Measurements from ENCODE around the gene C2CD2L.
"Not testable (repeated sequence)": the region's sequence is repeated elsewhere in the genome, so short reads cannot be mapped to it uniquely, and the experiment has no call there.

The C2CD2L gene

GRCh38 chr11:119093942-119094815 is 13.0 kb upstream of the C2CD2L start:
- DNase-seq (ENCODE audit: low read depth) = peak; percentile 29

GRCh38 chr11:119094816-119095065 is 12.4 kb upstream of the C2CD2L start:
- peak; percentile 47 for DNase-seq (ENCODE audit: low read depth)

GRCh38 chr11:119095066-119095880 is 11.9 kb upstream of the C2CD2L start:
- peak; percentile 98 for DNase-seq (ENCODE audit: low read depth)

GRCh38 chr11:119099711-119100110 is 7.4 kb upstream of the C2CD2L start:
- DNase-seq (ENCODE audit: low read depth) = no peak

GRCh38 chr11:119100246-119100970 is 6.7 kb upstream of the C2CD2L start:
- no peak for DNase-seq (ENCODE audit: low read depth)

GRCh38 chr11:119100994-119101758 is 6.0 kb upstream of the C2CD2L start:
- no peak for DNase-seq (ENCODE audit: low read depth)

GRCh38 chr11:119101759-119102423 is 5.3 kb upstream of the C2CD2L start, which contains the start of gene DPAGT1:
Gene DPAGT1, minus strand, starts transcription at chr11:119101853. Its CDS starts 198 bp downstream, at chr11:119101655.
- DNase-seq (ENCODE audit: low read depth) = peak; percentile 71

- DNase-seq (ENCODE audit: low read depth) = not testable (repeated sequence)
These were observed 3.9 kb upstream of the C2CD2L start for GRCh38 chr11:119103161-119103664.

GRCh38 chr11:119103793-119104192 is 3.4 kb upstream of the C2CD2L start:
- DNase-seq (ENCODE audit: low read depth) = no peak

- no peak for DNase-seq (ENCODE audit: low read depth)
These were observed 498 bp downstream of the C2CD2L start for GRCh38 chr11:119107538-119108145.

- DNase-seq (ENCODE audit: low read depth) = no peak
These were observed 1.2 kb downstream of the C2CD2L start for GRCh38 chr11:119108146-119108856.

GRCh38 chr11:119108857-119109221 is 1.7 kb downstream of the C2CD2L start:
- no peak for DNase-seq (ENCODE audit: low read depth)

GRCh38 chr11:119109843-119110242 is 2.7 kb downstream of the C2CD2L start:
- DNase-seq (ENCODE audit: low read depth) = no peak

- DNase-seq (ENCODE audit: low read depth) = no peak
These were observed 3.3 kb downstream of the C2CD2L start for GRCh38 chr11:119110439-119110838.

GRCh38 chr11:119111361-119111925 is 4.3 kb downstream of the C2CD2L start:
- DNase-seq (ENCODE audit: low read depth) = no peak

GRCh38 chr11:119112314-119113020 is 5.3 kb downstream of the C2CD2L start:
- no peak for DNase-seq (ENCODE audit: low read depth)

- DNase-seq (ENCODE audit: low read depth) = no peak
These were observed 6.6 kb downstream of the C2CD2L start for GRCh38 chr11:119113716-119114115.

- DNase-seq (ENCODE audit: low read depth) = no peak
These were observed 7.2 kb downstream of the C2CD2L start for GRCh38 chr11:119114351-119114750.
